DND-41 (cell line): Measurements from ENCODE around the gene KIRREL3.

Source experiments
- EZH2 ChIP-seq: IDR thresholded peaks from 3 replicates; pipeline ENCODE4 v1.6.1; 2012; ENCODE audit warnings: borderline replicate concordance, low read depth, mild to moderate bottlenecking, moderate library complexity, low read length, inconsistent platforms; ENCODE audit not compliant: severe bottlenecking
- TF ChIP-seq, protein P1 (sequence below): IDR thresholded peaks from 2 replicates; pipeline ENCODE4 v1.5.1; 2012; ENCODE audit warnings: borderline replicate concordance, low read length, moderate library complexity, mild to moderate bottlenecking; ENCODE audit not compliant: poor library complexity, severe bottlenecking; ENCODE audit errors: extremely low read depth

- TF ChIP-seq, protein P1, sequence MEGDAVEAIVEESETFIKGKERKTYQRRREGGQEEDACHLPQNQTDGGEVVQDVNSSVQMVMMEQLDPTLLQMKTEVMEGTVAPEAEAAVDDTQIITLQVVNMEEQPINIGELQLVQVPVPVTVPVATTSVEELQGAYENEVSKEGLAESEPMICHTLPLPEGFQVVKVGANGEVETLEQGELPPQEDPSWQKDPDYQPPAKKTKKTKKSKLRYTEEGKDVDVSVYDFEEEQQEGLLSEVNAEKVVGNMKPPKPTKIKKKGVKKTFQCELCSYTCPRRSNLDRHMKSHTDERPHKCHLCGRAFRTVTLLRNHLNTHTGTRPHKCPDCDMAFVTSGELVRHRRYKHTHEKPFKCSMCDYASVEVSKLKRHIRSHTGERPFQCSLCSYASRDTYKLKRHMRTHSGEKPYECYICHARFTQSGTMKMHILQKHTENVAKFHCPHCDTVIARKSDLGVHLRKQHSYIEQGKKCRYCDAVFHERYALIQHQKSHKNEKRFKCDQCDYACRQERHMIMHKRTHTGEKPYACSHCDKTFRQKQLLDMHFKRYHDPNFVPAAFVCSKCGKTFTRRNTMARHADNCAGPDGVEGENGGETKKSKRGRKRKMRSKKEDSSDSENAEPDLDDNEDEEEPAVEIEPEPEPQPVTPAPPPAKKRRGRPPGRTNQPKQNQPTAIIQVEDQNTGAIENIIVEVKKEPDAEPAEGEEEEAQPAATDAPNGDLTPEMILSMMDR: no peak
- no peak for TF ChIP-seq EZH2
These were observed 493.8 kb downstream of the KIRREL3 start for GRCh38 chr11:126506789-126507188.
